GM19239 (cell line): ENCODE results near the gene NHLH2.

Experiments
- DNase-seq: peaks from one replicate; pipeline ENCODE4 v3.0.0; 2011; ENCODE audit warnings: low spot score; ENCODE audit not compliant: insufficient read length
- FAIRE-seq: peaks from 2 replicates; lab custom pipeline; 2011; peaks lifted over from hg19 to GRCh38; lab: Jason Lieb, UNC

The NHLH2 gene

DNA sequence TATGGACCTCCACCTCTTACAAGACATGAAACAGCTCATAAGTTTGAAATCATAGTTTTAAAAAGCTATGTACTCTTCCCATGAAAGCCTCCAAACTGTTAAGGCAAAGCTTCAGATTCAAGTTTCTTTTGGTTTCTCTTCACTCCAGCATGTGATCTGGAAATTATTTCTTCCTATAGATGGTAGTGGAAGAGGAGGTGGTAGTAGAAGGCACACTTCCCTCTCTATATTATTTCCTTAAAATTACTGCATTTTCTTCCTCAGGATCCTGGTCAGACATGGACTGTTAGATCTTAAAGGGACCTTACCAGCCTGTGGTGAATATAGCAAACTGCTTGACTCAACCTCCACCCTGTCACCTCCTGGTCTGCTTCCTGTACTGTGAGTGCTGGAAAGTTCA lies 31.9 kb downstream of the NHLH2 start:
- FAIRE-seq (no peak), DNase-seq (no peak)

DNA sequence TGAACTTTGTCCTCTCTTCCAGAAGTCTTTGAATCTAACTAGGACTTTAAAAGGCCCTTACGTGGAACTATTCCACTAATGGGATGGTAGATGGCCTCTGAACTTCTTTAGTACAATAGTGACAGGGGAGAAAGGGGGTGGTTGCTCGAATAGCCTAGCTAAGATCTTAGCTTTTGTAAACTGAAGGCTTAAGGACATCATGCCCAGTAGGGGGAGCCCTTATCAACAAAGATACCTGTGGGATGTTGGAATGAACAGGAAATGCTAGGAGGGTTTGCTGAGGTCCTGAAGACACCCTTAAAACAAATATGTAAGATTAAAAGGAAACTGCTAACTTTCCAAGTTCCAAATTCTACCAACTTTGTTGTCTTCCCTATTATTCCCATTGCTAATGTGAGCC lies 33.2 kb downstream of the NHLH2 start:
- FAIRE-seq (peak; percentile 69), DNase-seq (no peak)

DNA sequence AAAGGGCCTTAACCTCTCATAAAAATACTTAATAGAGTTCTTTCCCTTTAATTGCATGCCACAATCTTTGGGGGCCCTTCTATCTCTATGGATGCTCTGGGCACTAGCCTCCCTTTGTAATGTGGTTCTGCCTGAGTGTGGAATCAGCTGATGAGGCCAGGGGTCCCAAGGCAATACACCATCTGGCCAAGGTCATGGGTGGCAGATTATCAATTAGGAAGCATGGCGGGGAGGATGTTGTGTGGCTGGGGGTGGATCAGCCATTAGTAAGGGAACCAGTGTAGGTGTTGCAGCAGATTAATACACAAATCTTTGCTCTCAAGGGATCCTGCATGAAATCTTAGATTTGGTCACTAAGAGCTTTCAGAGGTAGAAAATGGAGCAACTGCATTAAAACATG lies 35.3 kb downstream of the NHLH2 start:
- no peak for DNase-seq
- no peak for FAIRE-seq

DNA sequence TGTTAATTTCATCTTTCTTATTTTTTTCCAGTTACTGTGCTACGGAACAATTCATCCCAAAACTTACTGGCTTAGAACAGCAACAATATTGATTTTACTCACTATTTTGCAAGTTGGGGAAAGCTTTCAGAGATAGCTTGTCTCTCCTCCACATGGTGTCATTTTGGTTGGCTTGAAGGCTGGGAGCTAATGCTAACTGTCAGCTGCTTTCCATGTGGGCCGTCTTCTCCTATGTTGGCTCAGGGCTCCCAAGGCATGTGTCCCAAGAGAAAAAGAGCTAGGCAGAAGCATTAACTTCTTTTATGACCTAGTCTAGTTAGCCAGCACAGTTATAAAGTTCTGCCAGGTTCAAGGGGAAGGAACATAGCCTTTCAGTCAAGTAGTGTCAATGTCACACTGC lies 38.5 kb downstream of the NHLH2 start:
- FAIRE-seq (no peak), DNase-seq (no peak)

DNA sequence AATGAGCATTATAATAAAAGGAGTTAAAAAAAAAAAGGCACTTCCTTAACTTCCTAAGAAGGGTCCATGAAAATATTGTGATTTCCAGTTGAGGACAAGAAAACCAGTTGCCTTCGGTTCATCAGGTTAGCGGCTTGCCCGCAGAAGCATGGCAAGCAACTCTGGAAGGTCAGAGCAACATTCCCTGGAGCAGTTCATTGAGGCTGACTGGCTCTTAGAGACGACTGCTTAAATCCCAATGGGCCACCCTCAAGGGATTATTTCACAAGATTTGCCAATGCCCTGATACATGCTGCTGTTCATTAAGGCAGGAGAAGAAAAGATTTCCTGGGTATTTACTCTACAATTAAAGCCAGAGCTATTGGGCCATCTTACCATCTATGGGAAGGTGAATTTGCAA lies 43.4 kb downstream of the NHLH2 start:
- DNase-seq (no peak), FAIRE-seq (no peak)

DNA sequence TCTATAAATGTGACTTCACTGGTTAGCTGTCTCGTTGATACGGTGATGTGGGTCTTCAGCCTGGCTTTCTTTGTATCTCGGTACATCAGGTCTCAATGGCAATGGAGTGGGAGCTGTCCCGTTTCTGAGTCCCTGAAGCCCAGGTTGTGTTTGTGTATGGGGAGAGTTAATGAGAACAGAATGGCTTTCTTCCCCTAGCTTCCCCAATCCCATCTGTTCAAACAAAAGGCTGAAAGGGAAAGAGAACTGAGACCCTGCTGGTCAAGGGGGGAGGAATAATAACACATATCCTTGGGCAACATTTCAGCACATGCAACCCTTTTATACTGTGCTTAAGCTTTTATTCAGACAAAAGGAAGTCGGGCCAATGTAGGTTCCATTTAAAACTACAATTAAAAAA lies 44.0 kb downstream of the NHLH2 start:
- no peak for FAIRE-seq
- DNase-seq = no peak

DNA sequence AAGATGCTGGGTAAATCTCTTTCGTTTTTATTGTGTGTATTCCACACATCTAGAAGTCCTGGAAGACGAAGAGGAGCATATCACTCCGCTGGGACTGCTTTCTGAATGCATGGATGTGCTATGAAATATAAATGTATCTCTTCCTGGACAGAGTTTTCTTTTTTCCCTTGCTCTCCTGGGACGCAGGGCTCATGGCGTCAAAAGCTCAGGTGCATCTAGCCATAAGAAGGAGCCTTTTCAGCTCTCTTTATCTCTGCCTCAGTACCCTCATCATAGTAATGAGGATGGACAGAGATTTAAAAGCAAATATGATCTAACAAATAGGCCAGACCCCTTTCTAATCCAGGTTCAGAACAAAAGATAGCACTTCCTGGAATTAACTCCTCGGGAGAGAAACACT lies 44.9 kb downstream of the NHLH2 start:
- DNase-seq (no peak), FAIRE-seq (no peak)

DNA sequence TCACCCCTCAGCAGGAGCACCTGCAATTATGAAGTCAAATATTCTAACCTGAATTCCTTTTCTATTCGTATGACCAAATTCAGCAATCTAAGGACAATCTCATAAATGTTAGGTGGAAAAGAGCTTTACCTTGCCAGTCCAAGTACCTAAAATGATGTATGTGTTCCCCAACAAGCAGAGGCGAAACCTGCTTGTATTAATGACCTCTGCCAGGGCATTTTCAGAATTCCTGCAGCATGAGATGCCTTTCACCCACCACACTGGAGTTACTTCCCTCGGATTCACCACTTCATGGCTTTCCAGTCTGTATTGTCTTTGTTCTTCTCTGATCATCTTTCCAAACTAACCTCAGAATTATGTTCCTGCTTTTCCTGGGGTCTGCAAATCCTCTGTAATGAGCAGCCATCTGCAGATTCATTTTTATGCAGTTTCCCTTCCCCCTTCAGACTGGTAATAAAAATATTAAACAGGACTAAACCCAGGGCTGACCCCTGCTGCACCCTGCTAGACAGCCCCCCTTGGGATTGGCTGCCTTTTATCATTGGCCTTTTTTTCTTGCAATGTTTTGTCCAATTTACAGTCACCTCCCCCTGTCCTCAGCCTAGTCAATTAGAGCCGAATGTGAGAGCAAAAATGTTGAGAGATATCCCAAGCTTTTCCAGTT lies 45.8 kb downstream of the NHLH2 start:
- FAIRE-seq = no peak

DNA sequence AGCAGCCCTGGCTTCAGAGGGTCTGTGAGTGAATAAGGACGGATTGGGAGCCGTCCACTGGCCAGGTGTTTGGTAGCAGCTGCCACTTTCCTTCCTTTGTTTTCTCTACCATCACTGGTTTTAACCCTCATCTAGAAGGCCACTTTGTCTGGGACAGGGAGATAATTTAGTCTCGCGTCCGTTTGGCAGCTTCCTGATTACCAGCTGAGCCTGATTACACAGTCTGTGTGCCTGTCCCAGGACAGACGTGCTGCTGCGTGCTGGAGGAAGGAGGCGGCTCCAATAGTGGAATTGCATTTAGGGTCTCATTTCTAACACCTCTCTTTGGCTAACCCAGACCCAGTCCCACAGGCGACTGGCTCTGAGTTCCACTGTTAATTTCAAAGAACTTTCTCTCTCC lies 47.8 kb downstream of the NHLH2 start:
- no peak for DNase-seq
- no peak for FAIRE-seq

More for the DNA sequence above, 45.8 kb downstream of the NHLH2 start:
- DNase-seq = no peak

DNA sequence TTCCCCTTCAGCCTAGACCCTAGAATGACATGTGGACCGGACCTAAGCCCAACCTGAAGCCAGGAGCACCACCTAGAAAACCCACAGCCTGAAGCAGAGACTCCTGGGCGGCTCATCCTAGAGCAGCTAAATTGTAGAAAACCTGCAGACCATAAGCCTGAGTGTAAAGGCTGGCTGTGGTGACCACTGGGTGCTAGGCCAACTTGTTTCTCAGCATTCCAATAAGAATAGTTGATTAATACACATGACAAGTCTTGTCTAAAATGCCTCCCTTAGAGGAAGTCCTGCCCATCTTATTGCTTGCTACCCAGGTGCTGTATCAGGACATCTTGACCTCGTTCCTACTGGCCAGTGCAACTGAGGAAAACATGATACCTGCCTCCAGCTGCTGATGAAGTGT lies 49.1 kb downstream of the NHLH2 start:
- DNase-seq = no peak
- FAIRE-seq = no peak

DNA sequence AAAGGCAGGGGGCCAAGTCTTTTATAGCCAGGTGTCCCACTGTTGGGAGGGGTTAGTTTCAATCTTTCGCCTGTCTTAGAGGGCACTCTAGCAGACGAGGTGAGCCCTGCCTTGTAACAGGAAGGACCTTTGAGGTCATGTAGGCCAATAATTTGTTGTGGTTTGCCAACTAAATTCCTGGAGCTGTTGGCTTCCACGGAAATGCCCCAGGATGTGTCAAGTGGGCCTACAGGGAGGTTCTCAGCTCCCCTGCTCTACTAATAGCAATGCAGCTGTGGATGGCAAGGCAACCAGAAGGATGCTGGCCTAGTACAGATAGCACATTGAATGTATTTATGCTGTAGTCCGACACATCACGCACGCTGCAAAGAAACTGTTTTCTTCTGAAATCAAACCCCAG lies 50.1 kb downstream of the NHLH2 start:
- FAIRE-seq (no peak), DNase-seq (no peak)

DNA sequence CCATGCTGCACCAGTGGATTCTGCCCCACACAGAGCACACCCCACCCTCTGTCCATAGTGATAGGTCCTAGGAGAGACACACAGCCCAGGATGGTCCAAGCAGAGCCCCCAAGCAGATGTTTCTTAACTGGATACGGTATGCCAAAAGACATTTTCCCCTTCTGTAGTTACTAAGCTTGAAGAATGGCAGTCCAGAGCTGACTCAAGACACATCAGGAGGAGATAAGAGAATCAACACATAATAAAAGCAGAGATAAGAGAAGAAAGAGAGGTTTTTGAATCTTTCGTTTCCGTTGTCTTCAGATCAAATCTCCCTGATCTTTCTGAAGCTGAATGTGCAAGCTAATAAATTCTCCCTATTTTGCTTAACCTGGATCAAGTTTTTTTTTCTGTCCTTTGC lies 50.6 kb downstream of the NHLH2 start:
- DNase-seq (no peak), FAIRE-seq (no peak)
